NB4 (cell line): ENCODE data around the gene ASPRV1.
A peak's percentile ranks its signal among the peaks of the same experiment; 100 is the strongest.

Experiments
- DNase-seq: peaks from one replicate; pipeline ENCODE4 v3.0.0; 2010; ENCODE audit warnings: low read depth
- H3K4me3 ChIP-seq: one replicate; pipeline ENCODE4 v1.5.1; 2011; ENCODE audit warnings: mild to moderate bottlenecking, low read depth, low read length, moderate library complexity
- MAX ChIP-seq: IDR thresholded peaks from 2 replicates; pipeline ENCODE4 v1.6.1; 2011; ENCODE audit warnings: low read depth, low read length
- MYC ChIP-seq: IDR thresholded peaks from 2 replicates; pipeline ENCODE4 v1.6.1; 2011; ENCODE audit warnings: low read depth, low read length
- POLR2A ChIP-seq: IDR thresholded peaks from 2 replicates; pipeline ENCODE4 v1.6.1; 2011; ENCODE audit warnings: mild to moderate bottlenecking; ENCODE audit not compliant: insufficient read length; ENCODE audit errors: extremely low read depth
- TF ChIP-seq, protein P1 (sequence below): IDR thresholded peaks from one replicate; pipeline ENCODE4 v1.5.1; 2012; ENCODE audit warnings: low read depth, low read length

ASPRV1 gene

DNA sequence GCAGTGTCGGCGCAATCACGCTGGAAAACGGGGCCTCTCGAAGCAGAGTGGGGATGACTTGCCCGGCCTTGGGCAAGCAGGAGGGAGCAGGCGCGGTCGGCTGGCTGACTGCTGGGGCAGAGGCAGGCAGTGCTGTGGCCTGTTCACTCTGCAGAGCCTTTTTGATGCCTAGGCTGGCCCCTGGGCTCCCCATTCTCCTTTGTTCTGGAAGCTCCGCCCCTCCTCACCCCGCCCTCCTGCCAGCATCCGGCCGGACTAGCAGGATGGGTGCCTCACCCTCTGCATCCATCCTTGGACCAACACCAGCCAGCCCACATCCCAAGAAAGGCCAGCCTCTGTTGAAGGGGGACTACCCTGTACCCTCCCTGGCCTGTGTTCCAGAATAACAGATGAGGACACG is at the start of gene ASPRV1:
Gene ASPRV1, minus strand, starts transcription at position 136 of the 400 bp plus-strand sequence. CDS start 195 bp downstream, outside the sequence.
- H3K4me3 ChIP-seq, result no peak within 1 kb of the TSS
- no peak for DNase-seq
- TF ChIP-seq, protein P1, sequence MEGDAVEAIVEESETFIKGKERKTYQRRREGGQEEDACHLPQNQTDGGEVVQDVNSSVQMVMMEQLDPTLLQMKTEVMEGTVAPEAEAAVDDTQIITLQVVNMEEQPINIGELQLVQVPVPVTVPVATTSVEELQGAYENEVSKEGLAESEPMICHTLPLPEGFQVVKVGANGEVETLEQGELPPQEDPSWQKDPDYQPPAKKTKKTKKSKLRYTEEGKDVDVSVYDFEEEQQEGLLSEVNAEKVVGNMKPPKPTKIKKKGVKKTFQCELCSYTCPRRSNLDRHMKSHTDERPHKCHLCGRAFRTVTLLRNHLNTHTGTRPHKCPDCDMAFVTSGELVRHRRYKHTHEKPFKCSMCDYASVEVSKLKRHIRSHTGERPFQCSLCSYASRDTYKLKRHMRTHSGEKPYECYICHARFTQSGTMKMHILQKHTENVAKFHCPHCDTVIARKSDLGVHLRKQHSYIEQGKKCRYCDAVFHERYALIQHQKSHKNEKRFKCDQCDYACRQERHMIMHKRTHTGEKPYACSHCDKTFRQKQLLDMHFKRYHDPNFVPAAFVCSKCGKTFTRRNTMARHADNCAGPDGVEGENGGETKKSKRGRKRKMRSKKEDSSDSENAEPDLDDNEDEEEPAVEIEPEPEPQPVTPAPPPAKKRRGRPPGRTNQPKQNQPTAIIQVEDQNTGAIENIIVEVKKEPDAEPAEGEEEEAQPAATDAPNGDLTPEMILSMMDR, result no peak
- TF ChIP-seq POLR2A (no peak), MAX (no peak), MYC (no peak)

DNA sequence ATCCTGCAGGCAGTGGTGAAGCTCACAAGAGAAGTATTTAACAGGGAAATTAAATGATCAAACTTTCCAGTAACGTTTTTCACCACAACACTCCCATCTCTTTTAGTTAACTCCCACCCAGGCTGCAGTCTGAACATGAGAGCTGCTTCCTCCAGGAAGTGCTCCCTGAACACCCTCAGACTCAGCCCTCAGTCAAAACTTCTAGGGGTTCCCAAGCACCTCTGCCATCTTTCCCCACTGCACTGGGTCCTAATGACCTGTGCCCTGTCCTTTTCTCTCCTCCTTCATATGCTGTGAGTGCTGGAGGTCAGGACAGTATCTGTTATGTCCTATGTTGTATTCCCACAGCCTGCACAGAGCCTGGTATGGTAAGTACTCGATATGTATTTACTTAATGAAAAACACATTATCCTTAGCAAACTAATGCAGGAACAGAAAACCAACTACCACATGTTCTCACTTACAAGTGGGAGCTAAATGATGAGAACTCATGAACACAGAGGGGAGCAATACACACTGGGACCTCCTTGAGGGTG is 49.2 kb upstream of the ASPRV1 start:
- H3K4me3 ChIP-seq, result no peak overlapping the region
- TF ChIP-seq POLR2A, result no peak
- TF ChIP-seq MYC, result no peak
- TF ChIP-seq, protein P1, result no peak
- no peak for TF ChIP-seq MAX
- DNase-seq, result no peak

DNA sequence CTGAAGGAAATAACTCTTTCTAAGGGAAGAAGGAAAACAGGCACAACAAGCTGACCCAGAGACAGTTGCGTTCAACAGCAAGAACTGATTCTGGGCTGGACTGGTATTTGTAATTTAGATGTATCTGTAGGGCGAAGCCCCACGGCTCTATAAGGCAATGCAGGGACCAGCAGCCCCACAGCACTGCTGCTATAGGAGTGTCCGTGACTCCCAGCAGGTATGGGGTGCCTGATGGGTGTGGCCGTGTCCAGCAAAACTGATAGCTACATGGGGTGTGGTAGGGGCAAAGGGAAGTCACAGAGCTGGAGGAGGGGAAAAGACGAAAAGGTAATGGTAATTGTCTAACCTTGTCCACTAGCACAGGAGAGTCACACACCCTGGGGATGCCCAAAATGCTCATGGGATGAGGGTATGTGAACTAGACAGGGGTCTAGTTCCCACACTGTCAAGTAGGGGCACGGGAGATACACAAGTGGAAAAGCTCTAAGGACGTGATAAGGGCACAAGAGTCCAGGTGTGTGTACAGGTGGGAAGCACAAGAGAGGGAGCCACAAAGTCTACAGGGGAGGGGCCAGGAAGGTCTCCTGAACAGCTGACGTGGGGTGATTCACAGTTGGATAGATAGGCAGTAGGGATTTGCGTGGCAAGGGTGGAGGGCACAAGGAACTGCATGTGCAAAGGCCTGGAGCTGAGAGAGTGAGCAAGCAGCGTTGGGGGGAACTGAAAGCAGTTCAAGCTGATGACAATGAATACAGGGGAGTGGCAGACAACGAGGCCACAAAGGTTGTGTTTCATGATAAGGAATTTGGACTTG is 48.5 kb upstream of the ASPRV1 start:
- peak; percentile 56 for DNase-seq
- H3K4me3 ChIP-seq, result no peak overlapping the region
- TF ChIP-seq MAX, result no peak
- TF ChIP-seq POLR2A, result no peak
- TF ChIP-seq MYC, result no peak
- TF ChIP-seq, protein P1, result no peak

GRCh38 chr2:70008290-70008689 is 46.9 kb upstream of the ASPRV1 start:
- no peak for DNase-seq
- TF ChIP-seq MAX (no peak), POLR2A (no peak), MYC (no peak)
- TF ChIP-seq, protein P1, result no peak

GRCh38 chr2:70007151-70007550 is 45.7 kb upstream of the ASPRV1 start:
- TF ChIP-seq MAX (no peak), MYC (no peak), POLR2A (no peak)
- TF ChIP-seq, protein P1, result no peak

More at GRCh38 chr2:70008290-70008689, 46.9 kb upstream of the ASPRV1 start:
- no peak overlapping the region for H3K4me3 ChIP-seq

More at GRCh38 chr2:70007151-70007550, 45.7 kb upstream of the ASPRV1 start:
- DNase-seq, result no peak
- H3K4me3 ChIP-seq, result no peak overlapping the region
